Esophagus muscularis mucosa (tissue), 4 donors: ENCODE results near the gene TUT4. TPM values are rescaled to one million over a fixed set of nuclear protein-coding genes. Genes with fewer than 3 reads are reported as not detected.

Source experiments
- DNase-seq: peaks from one replicate; pipeline ENCODE4 v3.0.0-alpha.2; 2017; ENCODE audit errors: extremely low spot score
- H3K27ac ChIP-seq, 4 donors: fragments of 200-600 bp; sonication (generic); replicated peaks in 1 of 4; 1 replicate in 3 of 4; 2 replicates in 1 of 4; pipeline ENCODE4 v1.5.1; 2016 to 2019; ENCODE audit warnings: mild to moderate bottlenecking in 1 of 4
- H3K27me3 ChIP-seq, 4 donors: fragments of 200-600 bp; sonication (generic); one replicate each; pipeline versions ENCODE4 v1.5.1 to v1.6.0; 2016 to 2019
- H3K36me3 ChIP-seq, 4 donors: fragments of 200-600 bp; sonication (generic); one replicate each; pipeline ENCODE4 v1.5.1; 2016 to 2019
- H3K4me1 ChIP-seq, 4 donors: fragments of 200-600 bp; sonication (generic); one replicate each; pipeline ENCODE4 v1.5.1; 2016 to 2019
- H3K4me3 ChIP-seq, 4 donors: fragments of 200-600 bp; sonication (generic); 1 replicate in 2 of 4; 2 replicates in 2 of 4; pipeline ENCODE4 v1.5.1; 2016 to 2019; ENCODE audit warnings: mild to moderate bottlenecking in 4 of 4, moderate library complexity in 1 of 4
- H3K9me3 ChIP-seq, 4 donors: fragments of 200-600 bp; sonication (generic); 1 replicate in 3 of 4; 2 replicates in 1 of 4; pipeline ENCODE4 v1.5.1; 2016 to 2019
- CTCF ChIP-seq, 3 experiments: fragments of 200-600 bp in 2 of 3; fragments of 450-650 bp in 1 of 3; sonication (generic) in 2 of 3; IDR thresholded peaks; one replicate each; pipeline ENCODE4 v1.5.1; 2017 to 2019; ENCODE audit warnings: antibody characterized with exemption in 3 of 3, mild to moderate bottlenecking in 2 of 3, moderate library complexity in 1 of 3
- EP300 ChIP-seq: sonication (generic); formaldehyde crosslinking; IDR thresholded peaks from one replicate; pipeline ENCODE4 v1.6.1; 2017; ENCODE audit warnings: antibody characterized with exemption
- POLR2A ChIP-seq: fragments of 450-650 bp; IDR thresholded peaks from one replicate; pipeline ENCODE4 v1.6.1; 2017; ENCODE audit warnings: antibody characterized with exemption, moderate library complexity, mild to moderate bottlenecking, low read depth
- POLR2AphosphoS5 ChIP-seq, 2 donors: sonication (generic); formaldehyde crosslinking; IDR thresholded peaks; one replicate each; pipeline ENCODE4 v1.6.1; 2017; ENCODE audit warnings: antibody characterized with exemption in 2 of 2
- WGBS: methylation state at CpG from one replicate; pipeline ENCODE4 v1.1.5; 2018; 5-methylcytosine and 5-hydroxymethylcytosine counted together
- intact Hi-C: fragments of 100-400 bp; cut with DNase I; formaldehyde crosslinking; loops from one replicate; pipeline ENCODE4 v1.15.1; 2023
- total RNA-seq, 4 donors: library from RNA; depleted of rRNA; stranded (reverse); fragments of >200 nt; gene quantifications; one replicate each; pipeline versions ENCODE4 v1.1.0 to v1.2.1, GENCODE V29; 2016

Gene TUT4
- total RNA-seq, 4 donors from 2014 or later = 32.3 to 58.6 (median 42.7) TPM

GRCh38 chr1:52542085-52542688, 10.7 kb downstream of the TUT4 start:
- Histone ChIP-seq H3K36me3 (peaks cover 0 to 4% (median 0%) of the 10 kb centered on the region in 4 donors), H3K27me3 (no peaks in the 10 kb centered on the region), H3K4me1 (no peaks in the 10 kb centered on the region), H3K4me3 (no peak overlapping the region), H3K27ac (no peak overlapping the region), H3K9me3 (peaks cover 0 to 23% (median 17%) of the 10 kb centered on the region in 4 donors)
- 91% methylated on average over 5 of the region's 5 CpGs for WGBS
- no peak for DNase-seq
- intact Hi-C loops = no loop called here
- TF ChIP-seq EP300 = no peak
- no peak for TF ChIP-seq POLR2A
- TF ChIP-seq POLR2AphosphoS5 (IDR thresholded peaks at IDR 0.05) = no peak
- no peak for TF ChIP-seq CTCF (IDR thresholded peaks at IDR 0.05)

- Histone ChIP-seq H3K4me3 (no peak overlapping the region), H3K27me3 (no peaks in the 10 kb centered on the region), H3K27ac (no peak overlapping the region), H3K4me1 (peaks cover 0 to 6% (median 0%) of the 10 kb centered on the region in 4 donors), H3K9me3 (peaks cover 0 to 8% (median 0%) of the 10 kb centered on the region in 4 donors), H3K36me3 (no peaks in the 10 kb centered on the region)
- intact Hi-C loops = no loop called here
- no peak for DNase-seq
- no peak for TF ChIP-seq POLR2AphosphoS5 (IDR thresholded peaks at IDR 0.05)
- TF ChIP-seq EP300 = no peak
- no peak for TF ChIP-seq CTCF (IDR thresholded peaks at IDR 0.05)
- no peak for TF ChIP-seq POLR2A
- WGBS = 94% methylated on average over 2 of the region's 2 CpGs
Observed at GRCh38 chr1:52534928-52535764, 17.7 kb downstream of the TUT4 start.

GRCh38 chr1:52533713-52534112, 19.2 kb downstream of the TUT4 start:
- peaks cover 0 to 6% (median 0%) of the 10 kb centered on the region in 4 donors for H3K4me1 ChIP-seq
- no peak overlapping the region for H3K27ac ChIP-seq
- no peaks in the 10 kb centered on the region for H3K36me3 ChIP-seq
- WGBS = 86% methylated on average over 9 of the region's 9 CpGs
- no peak for DNase-seq
- no peaks in the 10 kb centered on the region for H3K27me3 ChIP-seq
- TF ChIP-seq EP300 (no peak), CTCF (IDR thresholded peaks at IDR 0.05) (no peak), POLR2AphosphoS5 (IDR thresholded peaks at IDR 0.05) (no peak), POLR2A (no peak)
- H3K4me3 ChIP-seq = no peak overlapping the region
- peaks cover 0 to 8% (median 0%) of the 10 kb centered on the region in 4 donors for H3K9me3 ChIP-seq
- intact Hi-C loops = no loop called here

GRCh38 chr1:52532731-52533327, 20.1 kb downstream of the TUT4 start:
- no peaks in the 10 kb centered on the region for H3K27me3 ChIP-seq
- H3K27ac ChIP-seq = no peak overlapping the region
- H3K4me1 ChIP-seq = peaks cover 0 to 6% (median 0%) of the 10 kb centered on the region in 4 donors
- H3K4me3 ChIP-seq = no peak overlapping the region
- peaks cover 0 to 8% (median 0%) of the 10 kb centered on the region in 4 donors for H3K9me3 ChIP-seq
- intact Hi-C loops = no loop called here
- H3K36me3 ChIP-seq = peaks cover 0 to 4% (median 1%) of the 10 kb centered on the region in 4 donors
- WGBS = 92% methylated on average over 2 of the region's 2 CpGs
- TF ChIP-seq CTCF (IDR thresholded peaks at IDR 0.05) (no peak), POLR2A (no peak), EP300 (no peak), POLR2AphosphoS5 (IDR thresholded peaks at IDR 0.05) (no peak)
- no peak for DNase-seq
